GM12875 (cell line): ENCODE data around the gene TEX47.

Experiments used
- H3K4me3 ChIP-seq: one replicate; pipeline ENCODE4 v1.5.1; 2011; ENCODE audit warnings: low read depth, low read length, control low read depth
- CTCF ChIP-seq: IDR thresholded peaks from 2 replicates; pipeline ENCODE4 v1.5.1; 2011; ENCODE audit warnings: low read depth, mild to moderate bottlenecking, control low read depth, inconsistent platforms, low read length, moderate library complexity, borderline replicate concordance; ENCODE audit not compliant: insufficient read depth

Gene TEX47

DNA sequence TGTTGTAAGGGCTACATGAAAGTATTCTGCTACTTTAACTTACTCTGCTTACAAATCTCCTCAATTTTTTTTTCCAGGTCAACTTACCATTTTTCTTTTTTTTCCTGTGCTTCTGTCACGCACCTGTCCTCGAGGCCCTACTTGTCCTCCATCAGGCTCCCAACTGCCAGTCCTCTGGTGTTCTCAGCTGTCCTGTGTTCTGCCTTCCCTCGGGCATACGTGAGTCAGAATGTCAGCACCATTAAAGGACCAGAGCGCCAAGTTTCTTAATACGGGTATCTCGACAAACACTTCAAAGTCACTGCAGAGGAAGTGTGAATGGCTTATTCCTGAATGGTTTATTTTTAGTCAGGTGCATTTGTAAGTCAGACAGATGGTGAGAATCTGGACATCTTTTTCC is at the start of gene TEX47:
TEX47 (minus strand) TSS at position 185 of the 400 bp plus-strand sequence. CDS start 795 bp downstream, outside the sequence.
- H3K4me3 ChIP-seq: no peak within 1 kb of the TSS
- TF ChIP-seq CTCF: no peak

DNA sequence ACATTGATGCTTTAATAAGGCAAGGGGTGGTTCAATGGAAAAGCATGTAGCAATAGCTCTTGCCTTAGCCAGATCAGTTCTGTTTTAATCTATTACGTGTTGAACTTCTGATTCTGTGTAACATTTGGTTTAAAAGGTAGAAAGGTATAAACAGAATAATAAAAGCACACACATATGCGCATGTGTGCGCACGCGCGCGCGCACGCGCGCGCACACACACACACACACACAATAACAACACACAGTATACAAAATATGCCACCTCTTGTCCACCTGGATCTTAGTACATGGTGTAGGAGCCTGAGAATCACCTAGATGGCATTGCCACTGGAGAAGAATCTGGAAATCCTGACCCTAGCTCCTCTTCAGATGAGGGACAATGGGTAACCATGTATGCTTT is 49.6 kb upstream of the TEX47 start:
- TF ChIP-seq CTCF: no peak
- H3K4me3 ChIP-seq: no peak overlapping the region

- TF ChIP-seq CTCF: no peak
- H3K4me3 ChIP-seq: no peak overlapping the region
These were observed 46.7 kb upstream of the TEX47 start for GRCh38 chr7:88842201-88842600.

DNA sequence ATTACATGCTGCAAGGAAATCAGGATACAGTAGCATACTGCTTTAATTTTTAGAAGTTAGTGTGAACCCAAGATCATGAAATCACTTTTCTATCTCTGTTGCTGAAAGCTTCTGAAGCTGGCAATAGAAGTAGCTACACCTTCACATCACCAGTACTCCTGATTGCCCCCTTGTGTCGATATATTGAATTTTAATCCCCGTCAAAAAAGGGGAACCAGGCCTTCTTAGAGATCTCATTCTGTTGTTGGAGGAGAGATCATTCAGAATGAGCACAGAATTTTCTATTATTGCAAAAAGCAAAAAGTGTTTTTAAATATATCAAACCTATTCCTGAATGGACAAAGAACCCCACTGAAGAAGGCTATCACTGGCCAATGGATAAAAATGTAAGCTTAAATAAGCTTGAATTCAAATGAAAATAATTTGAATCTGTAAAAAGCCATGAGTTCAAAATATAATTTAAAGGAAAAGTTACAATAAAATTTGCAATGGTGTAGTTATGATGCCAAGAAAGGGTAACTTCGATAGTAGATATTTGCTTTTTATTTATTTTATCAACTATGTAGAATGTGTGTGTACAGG is 39.7 kb upstream of the TEX47 start:
- peak; percentile 42; the same call in 1 of the 2 replicates for TF ChIP-seq CTCF
- no peak overlapping the region for H3K4me3 ChIP-seq

DNA sequence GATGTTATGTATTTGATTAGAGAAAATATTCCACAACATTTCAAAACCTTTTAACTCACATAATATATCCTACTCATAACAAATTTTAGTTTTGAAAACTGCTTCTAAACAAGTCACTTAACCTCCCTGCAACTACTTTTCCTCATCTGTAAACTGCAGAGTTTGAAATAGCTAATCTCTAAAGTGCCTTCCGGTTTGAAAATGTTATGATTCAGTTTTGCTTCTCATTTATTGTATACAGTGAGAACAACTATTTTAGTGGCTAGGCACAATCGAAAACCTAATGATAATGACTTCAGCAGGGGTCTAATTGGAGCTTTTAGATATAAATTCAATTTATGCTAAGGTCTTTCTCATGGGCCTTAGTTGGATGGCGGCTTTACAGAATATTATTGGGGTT is 30.7 kb upstream of the TEX47 start:
- TF ChIP-seq CTCF: no peak
- no peak overlapping the region for H3K4me3 ChIP-seq

DNA sequence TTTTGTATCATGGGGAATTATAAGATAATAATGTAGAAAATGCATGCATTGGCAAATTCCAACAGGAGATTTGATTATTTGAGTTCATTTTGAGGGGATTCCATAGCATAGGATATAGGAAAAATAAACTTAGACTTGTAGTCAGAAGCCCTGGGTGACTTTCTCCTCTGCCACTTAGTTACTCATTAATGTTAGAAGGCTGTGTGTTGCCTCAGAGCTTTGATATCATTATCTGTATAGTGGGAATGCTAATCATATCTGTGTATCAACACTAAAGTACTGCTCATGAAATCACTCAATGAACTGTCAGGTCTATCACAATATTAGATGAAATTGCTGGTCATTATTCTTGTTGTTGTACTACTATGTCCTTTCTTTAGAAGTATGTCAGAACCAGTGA is 23.0 kb upstream of the TEX47 start:
- H3K4me3 ChIP-seq: no peak overlapping the region
- no peak for TF ChIP-seq CTCF

GRCh38 chr7:88806280-88807037 is 10.9 kb upstream of the TEX47 start:
- H3K4me3 ChIP-seq: no peak overlapping the region
- TF ChIP-seq CTCF: no peak
